M059J (cell line): Measurements from ENCODE around the gene DOCK1. TPM values are rescaled to one million over a fixed set of nuclear protein-coding genes. Genes with fewer than 3 reads are reported as not detected.

Experiments
- DNase-seq: peaks from one replicate; pipeline ENCODE4 v3.0.0-alpha.2; 2012; ENCODE audit warnings: low read depth
- total RNA-seq: library from RNA; depleted of rRNA; stranded (reverse); fragments of >200 nt; shearing (Covaris generic); gene quantifications from 2 replicates; pipeline ENCODE4 v1.2.3, GENCODE V29; 2014

Gene DOCK1
- total RNA-seq, 1 experiment from 2014 or later: 29.0 TPM

- no peak for DNase-seq
Measured at GRCh38 chr10:127175357-127176110, 270.3 kb downstream of the DOCK1 start.

DNA sequence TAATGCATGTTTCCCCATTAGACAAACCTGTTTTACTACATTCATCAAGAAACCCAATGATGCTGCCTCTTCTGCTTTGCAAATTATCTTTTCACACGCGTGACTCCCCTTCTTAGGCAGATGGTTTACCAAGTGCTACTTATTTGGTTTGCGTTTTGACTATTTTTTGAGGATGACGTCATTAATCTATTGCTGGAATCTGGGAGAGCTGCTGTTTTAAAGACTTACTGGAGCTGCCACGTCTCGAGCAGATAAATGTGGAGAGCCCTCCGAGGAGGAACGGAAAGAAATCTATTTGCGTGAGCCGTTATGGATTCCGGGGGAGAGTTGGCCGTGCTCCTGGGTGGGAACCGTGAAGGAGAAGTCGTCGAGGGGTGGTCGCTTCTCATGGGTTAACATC is 271.4 kb downstream of the DOCK1 start:
- no peak for DNase-seq

GRCh38 chr10:127179612-127180250 is 274.5 kb downstream of the DOCK1 start:
- no peak for DNase-seq

GRCh38 chr10:127182161-127182560 is 276.9 kb downstream of the DOCK1 start:
- peak; percentile 51 for DNase-seq

DNA sequence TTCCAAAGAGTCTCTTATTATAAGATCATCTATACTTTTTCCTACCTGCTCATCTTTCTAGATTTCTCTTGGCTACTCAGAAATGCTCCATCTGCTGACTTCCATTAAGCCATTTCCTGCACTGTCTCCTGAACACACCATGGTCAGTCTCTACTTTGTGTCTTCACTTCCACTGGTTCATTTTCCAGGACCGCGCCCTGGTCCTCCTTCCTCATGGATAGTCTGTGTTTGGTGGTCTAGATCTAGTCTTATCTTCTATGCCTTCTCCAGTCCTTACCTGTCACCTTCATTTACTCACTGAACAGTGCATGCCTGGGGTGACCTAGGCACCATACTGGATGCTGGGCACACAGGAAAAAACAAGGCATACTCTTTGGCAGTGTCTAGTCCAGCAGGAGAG is 279.4 kb downstream of the DOCK1 start:
- DNase-seq: no peak

DNA sequence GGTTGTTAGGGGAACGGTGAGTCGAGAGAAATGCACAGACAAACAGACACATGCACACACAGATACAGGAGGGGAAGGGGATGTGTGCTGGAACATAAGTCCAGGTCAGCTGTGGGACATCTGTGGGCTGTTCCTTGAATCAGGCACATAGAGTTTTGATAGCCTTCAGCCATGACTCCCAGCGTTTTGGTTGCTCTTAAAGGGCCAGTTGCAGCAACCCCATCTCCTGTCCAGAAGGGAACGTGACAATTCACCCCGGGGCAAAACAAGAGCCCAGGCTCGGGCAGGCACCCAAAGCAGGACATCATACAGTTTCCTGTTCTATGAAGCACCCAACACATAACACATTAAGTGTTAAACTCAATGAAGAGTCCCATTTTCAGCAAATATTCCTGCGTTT is 281.6 kb downstream of the DOCK1 start:
- peak; percentile 5 for DNase-seq

DNA sequence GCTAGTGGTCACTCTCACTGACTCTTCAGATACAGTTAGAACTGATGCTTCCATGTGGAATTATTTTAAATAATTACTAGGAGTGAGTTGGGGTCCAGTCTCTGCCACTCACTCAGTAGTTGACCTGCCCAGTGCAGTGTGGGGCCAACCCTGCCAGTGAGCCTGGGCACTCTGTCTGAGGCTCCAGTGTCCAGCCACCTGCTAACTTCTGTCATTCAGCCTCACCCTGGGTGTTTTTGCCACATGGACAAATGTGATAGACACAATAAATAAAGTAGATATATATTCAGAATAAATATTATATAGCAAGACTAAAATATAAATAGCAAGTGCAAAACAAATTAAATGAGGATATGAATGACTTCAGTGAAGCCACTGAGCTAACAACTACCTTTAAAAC is 284.0 kb downstream of the DOCK1 start:
- no peak for DNase-seq

DNA sequence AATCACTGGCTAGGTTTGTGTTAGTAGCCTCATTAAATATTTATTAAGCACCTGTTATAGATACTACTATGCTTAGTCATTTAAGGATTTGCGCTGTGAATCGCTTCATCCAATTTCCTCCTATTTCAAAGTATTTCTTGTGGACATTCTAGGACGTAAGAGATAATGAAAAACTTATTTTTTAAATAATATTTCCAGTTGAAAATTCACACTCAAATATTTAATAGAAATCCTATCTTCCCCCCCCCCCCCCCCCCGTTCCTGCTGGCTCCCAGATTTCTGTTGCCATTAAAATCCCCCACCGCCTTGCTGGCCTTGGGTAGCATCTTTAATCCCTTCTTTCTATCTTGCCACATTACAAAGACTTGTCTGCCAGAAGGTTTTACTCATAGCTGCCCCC is 285.2 kb downstream of the DOCK1 start:
- DNase-seq: no peak

DNA sequence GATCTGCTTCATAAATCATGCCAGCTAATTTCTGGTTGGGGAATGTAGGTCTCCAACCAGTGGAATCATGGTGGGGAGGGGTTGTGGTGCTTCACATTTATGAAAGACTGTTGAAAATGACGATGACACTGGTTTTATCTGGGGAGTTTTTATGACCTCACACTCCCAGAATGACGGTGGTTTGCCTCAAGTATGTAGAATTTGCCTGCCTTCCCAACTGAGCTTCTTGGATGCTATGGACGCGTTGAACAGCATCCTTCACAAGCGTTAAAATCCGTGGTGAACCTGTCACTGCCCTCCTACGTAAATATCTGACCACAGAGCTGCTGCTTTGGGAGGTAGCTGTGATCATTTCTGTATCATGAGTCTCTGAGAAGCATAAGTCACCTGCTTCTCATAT is 287.9 kb downstream of the DOCK1 start:
- DNase-seq: peak; percentile 46

GRCh38 chr10:127194111-127194510 is 288.9 kb downstream of the DOCK1 start:
- DNase-seq: no peak

DNA sequence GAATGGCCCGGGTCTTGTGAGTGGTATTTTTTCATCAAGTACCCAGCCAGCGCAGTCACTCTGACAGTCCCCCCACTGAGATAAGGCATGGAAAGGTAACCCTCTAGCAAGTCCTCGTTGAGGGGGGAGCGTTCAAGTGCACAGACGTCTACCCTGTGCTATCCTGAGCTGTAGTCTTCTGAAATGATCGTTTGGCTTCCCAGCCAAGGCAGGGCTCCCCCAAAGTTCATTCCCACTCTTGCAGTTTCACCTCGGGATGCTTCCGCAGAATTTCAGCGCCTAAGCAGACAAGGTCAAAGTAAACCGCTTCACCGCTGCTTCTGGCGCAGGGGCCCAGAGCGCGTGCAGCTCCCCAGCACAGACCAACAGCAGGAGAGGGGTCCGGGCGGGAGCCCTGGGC is 289.4 kb downstream of the DOCK1 start:
- DNase-seq: no peak

DNA sequence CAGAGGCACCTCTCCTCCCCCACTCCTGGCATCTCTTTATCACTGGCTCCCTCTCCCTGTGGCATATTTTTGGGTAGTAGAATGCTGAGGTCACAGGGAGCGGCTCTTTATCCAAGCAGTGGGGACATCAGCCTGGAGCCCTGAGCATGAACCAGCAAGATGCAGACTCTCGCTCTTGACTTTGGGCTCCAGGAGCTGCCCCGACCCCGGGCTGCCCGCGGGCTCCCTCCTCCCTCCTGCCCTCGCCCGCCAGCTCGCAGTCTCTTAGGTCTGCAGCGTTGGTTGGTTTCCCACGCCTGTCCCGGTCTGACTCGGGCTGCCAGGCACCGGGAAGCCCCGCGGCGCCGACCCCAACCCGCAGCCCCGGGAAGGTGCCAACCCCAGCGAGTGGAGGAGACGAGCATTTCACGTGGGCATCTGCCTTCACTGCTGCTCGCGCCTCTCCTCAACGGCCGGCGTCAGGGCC is 289.8 kb downstream of the DOCK1 start:
- peak; percentile 41 for DNase-seq

DNA sequence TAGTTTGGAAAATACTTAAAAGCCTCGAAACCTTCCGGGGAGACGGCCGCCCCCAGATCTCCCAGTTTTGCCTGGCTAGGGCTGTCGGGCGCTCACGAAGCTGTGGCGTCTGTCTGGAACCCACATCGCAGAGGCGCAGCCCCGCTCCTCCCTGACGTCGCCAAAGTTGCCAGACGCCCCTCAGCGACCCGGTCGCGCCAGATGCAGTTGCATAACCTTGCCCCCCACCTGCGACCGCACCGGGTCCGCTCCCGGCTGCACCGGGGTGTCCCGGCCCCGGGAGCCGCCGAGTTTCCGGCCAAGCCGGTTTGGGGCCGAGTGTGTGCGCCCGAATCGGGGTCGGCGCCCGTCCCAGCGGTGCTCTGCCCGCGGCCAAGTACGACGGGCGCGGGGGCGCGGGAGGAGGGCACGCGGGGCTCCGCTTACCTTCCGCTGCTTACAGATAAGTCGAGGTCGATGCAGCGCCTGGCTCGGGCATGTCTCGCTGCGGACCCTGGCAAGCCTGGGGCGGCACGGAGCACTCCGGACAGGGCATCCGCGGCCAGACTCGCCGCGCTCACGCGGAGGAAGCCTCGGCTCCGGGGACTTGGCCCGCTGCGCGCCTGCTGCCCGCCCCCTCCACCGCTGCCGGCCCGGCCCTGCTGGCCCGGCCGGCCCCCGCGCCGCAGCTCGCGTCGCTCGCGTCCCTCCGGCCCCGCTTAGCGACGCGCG is 290.5 kb downstream of the DOCK1 start:
- peak; percentile 20 for DNase-seq

GRCh38 chr10:127196282-127197153 is 291.3 kb downstream of the DOCK1 start, which contains the start of gene INSYN2A:
INSYN2A (minus strand) TSS chr10:127196591; CDS start chr10:127176395, 20,196 bp downstream.
- DNase-seq: peak; percentile 60

- DNase-seq: no peak
Measured at GRCh38 chr10:127197154-127197432, 291.9 kb downstream of the DOCK1 start.

DNA sequence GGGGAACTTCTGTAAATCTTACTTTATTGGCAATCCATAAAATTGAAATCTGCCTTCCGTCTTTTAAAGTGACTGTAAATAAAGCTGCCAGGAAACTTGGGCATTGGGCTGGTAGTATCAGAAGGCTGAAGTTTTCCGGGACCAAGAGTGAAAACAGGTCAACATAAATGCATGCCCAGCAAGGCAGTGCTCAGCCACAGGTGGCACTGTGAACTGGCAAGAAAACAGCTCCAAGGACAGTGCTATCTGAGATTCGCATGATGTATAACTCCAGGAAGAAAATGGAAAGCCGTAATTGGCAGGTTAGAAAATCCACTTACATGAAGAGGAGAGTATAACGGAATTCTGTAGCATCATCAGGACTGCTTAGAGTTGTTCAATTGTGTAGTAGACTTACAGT is 293.1 kb downstream of the DOCK1 start:
- DNase-seq: no peak

DNA sequence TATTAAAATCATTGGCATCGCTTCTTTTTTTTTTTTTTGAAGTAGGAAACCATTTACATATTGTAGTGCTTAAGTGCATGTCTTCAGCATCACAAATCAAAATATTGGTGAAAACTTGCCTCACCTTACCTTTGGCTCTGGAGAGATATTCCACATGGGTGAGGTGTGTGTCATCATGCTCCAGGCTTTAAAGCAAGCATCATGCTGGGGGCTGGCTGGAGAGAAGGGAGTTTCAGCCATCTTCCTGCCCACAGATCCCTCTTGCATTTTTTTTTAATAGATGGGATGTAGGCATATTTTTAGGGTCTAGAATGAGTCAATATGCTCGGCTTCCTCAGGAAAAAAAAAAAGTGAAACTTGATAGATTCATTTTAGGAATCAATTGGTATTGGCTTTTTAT is 293.5 kb downstream of the DOCK1 start:
- DNase-seq: no peak

DNA sequence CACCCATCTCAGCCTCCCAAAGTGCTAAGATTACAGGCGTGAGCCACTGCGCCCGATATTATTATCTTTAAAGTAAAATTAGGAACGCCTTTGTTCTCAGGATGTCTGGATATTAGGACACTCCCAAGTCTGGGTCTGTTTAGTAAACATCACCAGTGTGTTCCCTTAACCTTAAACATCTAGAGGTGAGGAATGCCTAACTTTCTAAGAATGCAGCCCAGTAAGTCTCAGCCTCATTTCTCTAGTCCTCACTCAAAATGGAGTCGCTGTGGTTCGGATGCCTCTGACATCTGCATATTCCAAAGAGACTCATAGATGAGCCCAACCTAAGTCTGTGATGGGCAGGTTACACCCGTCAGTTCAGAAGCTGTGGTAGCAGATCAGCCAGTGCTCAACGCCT is 295.4 kb downstream of the DOCK1 start:
- no peak for DNase-seq

- DNase-seq: no peak
Measured at GRCh38 chr10:127203067-127203466, 297.8 kb downstream of the DOCK1 start.

- no peak for DNase-seq
Measured at GRCh38 chr10:127207081-127207480, 301.9 kb downstream of the DOCK1 start.

DNA sequence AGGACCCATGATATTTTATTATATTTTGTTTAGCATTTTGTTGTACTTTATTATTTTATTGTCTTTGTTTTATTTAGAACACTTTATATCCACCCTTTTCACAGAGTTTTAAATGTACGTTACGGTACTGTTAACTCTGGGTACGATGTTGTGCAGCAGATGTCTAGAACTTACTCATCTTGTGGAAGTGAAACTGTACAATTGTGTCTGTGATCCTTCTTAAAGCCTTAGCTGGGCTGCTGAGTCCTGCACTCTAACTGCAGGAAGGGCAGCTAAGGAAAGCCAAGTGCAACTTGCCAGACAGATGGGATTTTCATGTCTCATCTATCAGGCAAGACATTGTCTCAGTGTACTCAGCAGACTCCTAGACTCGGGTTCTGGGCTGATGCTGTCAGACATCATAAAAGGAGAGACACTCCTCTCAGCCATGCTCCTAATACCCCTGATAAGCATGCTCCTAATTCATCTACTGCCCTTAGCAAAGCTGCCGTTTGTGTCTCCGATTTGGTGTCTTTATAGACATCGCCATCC is 305.8 kb downstream of the DOCK1 start:
- no peak for DNase-seq

DNA sequence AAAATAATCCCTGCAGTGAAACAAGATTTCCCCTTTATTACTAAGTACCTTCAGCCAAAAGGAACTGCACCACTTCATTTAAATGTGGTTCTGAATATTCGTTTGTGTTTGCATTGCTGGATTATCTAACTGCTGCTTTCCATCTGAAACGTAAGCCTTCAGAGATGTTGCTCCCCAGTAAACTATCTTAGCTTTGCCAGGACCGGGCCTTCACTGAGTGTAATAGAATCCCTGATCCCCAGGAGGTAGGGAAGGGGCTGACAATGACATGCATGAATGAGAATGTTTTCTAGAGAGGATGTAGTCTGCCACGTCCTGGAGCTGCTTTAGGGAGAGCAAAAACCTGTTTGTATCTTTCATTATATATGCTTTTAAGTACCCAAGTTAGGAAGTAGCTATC is 310.6 kb downstream of the DOCK1 start:
- DNase-seq: no peak
